ENCODE results near the gene CHST3.
"Not testable (repeated sequence)": the region's sequence is repeated elsewhere in the genome, so short reads cannot be mapped to it uniquely, and the experiment has no call there.

Gene CHST3

DNA sequence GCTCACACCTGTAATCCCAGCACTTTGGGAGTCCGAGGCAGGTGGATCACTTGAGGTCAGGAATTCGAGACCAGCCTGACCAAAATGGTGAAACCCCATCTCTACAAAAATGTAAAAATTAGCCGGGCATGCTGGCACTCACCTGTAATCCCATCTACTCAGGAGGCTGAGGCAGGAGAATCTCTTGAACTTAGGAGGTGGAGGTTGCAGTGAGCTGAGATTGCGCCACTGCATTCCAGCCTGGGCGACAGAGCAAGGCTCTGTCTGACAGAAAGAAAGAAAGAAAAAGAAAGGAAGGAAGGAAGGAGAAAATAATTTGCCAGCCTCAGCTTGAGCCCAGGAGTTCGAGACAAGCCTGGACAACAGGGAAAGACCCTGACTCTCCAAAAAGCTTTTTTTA, 24.7 kb downstream of the CHST3 start:
- DNase-seq (ENCODE audit: low read depth in 4 of 4, low spot score in 1 of 4) = not testable (repeated sequence)

- DNase-seq (ENCODE audit: low read depth in 4 of 4, low spot score in 1 of 4) = no peak
Measured at GRCh38 chr10:71989661-71990454, 25.7 kb downstream of the CHST3 start.

- no peak for DNase-seq (ENCODE audit: low read depth in 4 of 4, low spot score in 1 of 4)
Measured at GRCh38 chr10:71990706-71991269, 26.6 kb downstream of the CHST3 start.

DNA sequence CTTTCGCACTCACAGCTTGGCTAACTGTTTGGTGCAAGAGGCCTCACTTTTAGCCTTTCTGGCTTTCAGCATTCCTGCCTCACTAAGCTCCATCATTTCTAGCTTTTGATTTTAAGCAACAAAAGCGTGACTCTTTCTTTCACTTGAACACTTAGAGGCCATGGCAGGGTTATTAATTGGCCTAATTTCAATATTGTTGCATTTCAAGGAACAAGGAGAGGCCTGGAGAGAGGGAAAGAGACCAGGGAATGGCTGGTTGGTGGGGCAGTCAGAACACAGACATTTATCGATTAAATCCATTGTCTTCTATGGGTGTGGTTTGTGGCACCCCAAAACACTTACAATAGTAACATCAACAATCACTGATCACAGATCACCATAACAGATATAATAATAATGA, 31.3 kb downstream of the CHST3 start:
- DNase-seq (ENCODE audit: low read depth in 4 of 4, low spot score in 1 of 4) = no peak

DNA sequence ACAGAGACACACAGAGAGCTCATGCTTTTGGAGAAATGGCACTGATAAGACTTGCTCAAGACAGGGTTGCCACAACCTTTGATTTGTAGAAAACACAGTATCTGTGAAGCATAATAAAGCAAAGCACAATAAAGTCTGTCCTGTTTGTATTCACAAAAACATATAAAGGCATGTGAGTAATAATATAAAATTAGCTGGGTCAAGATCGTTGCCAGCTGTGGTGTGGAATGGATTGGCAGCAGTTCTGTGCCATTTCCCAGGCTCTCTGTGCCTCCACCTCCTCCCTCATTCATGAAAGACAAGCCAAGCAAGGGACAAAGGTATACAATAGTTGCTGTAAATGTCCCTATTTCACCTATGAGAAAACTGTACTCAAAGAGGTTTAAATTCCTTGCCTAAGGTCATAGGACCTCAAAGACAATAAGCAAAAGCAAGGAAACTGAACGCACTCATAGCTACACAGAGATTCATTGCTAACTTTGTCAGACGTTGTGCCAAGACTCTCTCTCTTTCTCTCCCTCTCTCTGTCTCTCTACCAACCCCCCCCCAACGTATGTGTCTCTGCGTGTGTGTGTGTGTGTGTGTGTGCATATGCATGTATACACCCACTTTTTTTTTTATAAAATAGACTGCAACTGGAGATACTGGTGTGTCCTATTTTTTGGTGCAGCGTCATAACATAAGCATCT, 31.8 kb downstream of the CHST3 start:
- DNase-seq (ENCODE audit: low read depth in 4 of 4, low spot score in 1 of 4) = no peak

- no peak for DNase-seq (ENCODE audit: low read depth in 4 of 4, low spot score in 1 of 4)
Measured at GRCh38 chr10:71996592-71997371, 32.6 kb downstream of the CHST3 start.

- no peak for DNase-seq (ENCODE audit: low read depth in 4 of 4, low spot score in 1 of 4)
Measured at GRCh38 chr10:71998119-71998839, 34.1 kb downstream of the CHST3 start.

GRCh38 chr10:71998840-71999194, 34.6 kb downstream of the CHST3 start:
- no peak for DNase-seq (ENCODE audit: low read depth in 4 of 4, low spot score in 1 of 4)

- no peak for DNase-seq (ENCODE audit: low read depth in 4 of 4, low spot score in 1 of 4)
Measured at GRCh38 chr10:71999360-72000072, 35.3 kb downstream of the CHST3 start.

GRCh38 chr10:72000073-72001032, 36.2 kb downstream of the CHST3 start:
- DNase-seq (ENCODE audit: low read depth in 4 of 4, low spot score in 1 of 4) = no peak

- no peak for DNase-seq (ENCODE audit: low read depth in 4 of 4, low spot score in 1 of 4)
Measured at GRCh38 chr10:72001033-72001395, 36.8 kb downstream of the CHST3 start.

- no peak for DNase-seq (ENCODE audit: low read depth in 4 of 4, low spot score in 1 of 4)
Measured at GRCh38 chr10:72002354-72003295, 38.4 kb downstream of the CHST3 start.

- DNase-seq (ENCODE audit: low read depth in 4 of 4, low spot score in 1 of 4) = no peak
Measured at GRCh38 chr10:72006026-72006425, 41.8 kb downstream of the CHST3 start.

DNA sequence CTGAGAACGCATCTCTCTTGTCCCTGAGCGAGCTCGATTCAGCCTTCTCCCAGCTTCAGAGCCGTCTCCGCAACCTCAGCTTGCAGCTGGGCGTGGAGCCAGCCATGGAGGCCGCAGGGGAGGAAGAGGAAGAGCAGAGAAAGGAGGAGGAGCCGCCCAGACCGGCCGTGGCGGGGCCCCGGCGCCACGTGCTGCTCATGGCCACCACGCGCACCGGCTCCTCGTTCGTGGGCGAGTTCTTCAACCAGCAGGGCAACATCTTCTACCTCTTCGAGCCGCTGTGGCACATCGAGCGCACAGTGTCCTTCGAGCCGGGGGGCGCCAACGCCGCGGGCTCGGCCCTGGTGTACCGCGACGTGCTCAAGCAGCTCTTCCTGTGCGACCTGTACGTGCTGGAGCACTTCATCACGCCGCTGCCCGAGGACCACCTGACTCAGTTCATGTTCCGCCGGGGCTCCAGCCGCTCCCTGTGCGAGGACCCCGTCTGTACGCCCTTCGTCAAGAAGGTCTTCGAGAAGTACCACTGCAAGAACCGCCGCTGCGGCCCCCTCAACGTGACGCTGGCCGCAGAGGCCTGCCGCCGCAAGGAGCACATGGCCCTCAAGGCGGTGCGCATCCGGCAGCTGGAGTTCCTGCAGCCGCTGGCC, 43.2 kb downstream of the CHST3 start:
- DNase-seq (ENCODE audit: low read depth in 4 of 4, low spot score in 1 of 4) = no peak

- no peak for DNase-seq (ENCODE audit: low read depth in 4 of 4, low spot score in 1 of 4)
Measured at GRCh38 chr10:72008096-72008981, 44.1 kb downstream of the CHST3 start.

DNA sequence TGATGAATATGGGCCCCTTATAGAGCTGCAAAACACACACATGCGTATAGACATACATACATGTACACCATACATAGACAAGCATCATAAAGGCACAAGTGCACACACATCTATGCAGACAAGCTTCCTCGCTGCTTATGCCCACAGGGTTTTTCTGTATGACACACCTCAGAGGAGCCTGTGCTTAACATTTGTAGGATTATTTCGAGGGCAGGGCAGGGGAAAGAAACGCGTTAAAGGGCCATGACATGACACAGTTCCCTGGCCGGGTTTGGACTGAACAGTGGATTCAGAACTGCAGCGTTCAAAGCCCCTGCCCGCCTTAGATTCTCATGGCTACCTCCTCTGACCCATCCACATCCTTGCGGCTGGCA, 44.8 kb downstream of the CHST3 start:
- no peak for DNase-seq (ENCODE audit: low read depth in 4 of 4, low spot score in 1 of 4)

Data from stimulated activated CD4-positive, alpha-beta T cell treated with anti-CD3 and anti-CD28 coated beads, Interleukin-1b, Interleukin-23, amount 100 ng/mL, for 24 hours (primary cell).